H1 (cell line): Measurements from ENCODE around the gene MEF2C. TPM values are rescaled to one million over a fixed set of nuclear protein-coding genes. Genes with fewer than 3 reads are reported as not detected.
A peak's percentile ranks its signal among the peaks of the same experiment; 100 is the strongest.

ENCODE experiments used
- CTCF ChIA-PET: fragments of 300-600 bp; sonication (Branson Sonifier 250); formaldehyde crosslinking; loops from one replicate; lab custom pipeline; 2021; ENCODE audit not compliant: partially characterized antibody; lab: Charles Lee
- POLR2A ChIA-PET: fragments of 300-600 bp; sonication (Branson Sonifier 250); formaldehyde crosslinking; loops from one replicate; lab custom pipeline; 2021; ENCODE audit warnings: inconsistent platforms; ENCODE audit not compliant: partially characterized antibody; lab: Charles Lee
- DNase-seq, 2 experiments: peaks; one replicate each; pipeline versions ENCODE4 v3.0.0 to v3.0.0-alpha.2; 2010 to 2022; ENCODE audit warnings: low spot score in 2 of 2, low read depth in 1 of 2, mixed read lengths in 1 of 2
- FAIRE-seq: peaks from 2 replicates; lab custom pipeline; 2011; peaks lifted over from hg19 to GRCh38; lab: Jason Lieb, UNC
- H2AFZ ChIP-seq: 2 replicates; pipeline ENCODE4 v1.8.1; 2012; ENCODE audit warnings: low read length, inconsistent platforms
- H2AK5ac ChIP-seq: 2 replicates; pipeline ENCODE4 v1.6.1; 2013; ENCODE audit warnings: low read depth, low read length
- H2BK120ac ChIP-seq: replicated peaks from 2 replicates; pipeline ENCODE3; 2013; ENCODE audit warnings: low read depth, low read length, inconsistent platforms
- H2BK12ac ChIP-seq: 2 replicates; pipeline ENCODE4 v1.6.1; 2013; ENCODE audit warnings: low read depth, low read length
- H2BK15ac ChIP-seq: 2 replicates; pipeline ENCODE4 v1.6.1; 2013; ENCODE audit warnings: low read length
- H2BK20ac ChIP-seq: 2 replicates; pipeline ENCODE4 v1.6.1; 2013; ENCODE audit warnings: low read length
- H2BK5ac ChIP-seq: 2 replicates; pipeline ENCODE4 v1.6.1; 2013; ENCODE audit warnings: low read depth, low read length
- H3K14ac ChIP-seq: 2 replicates; pipeline ENCODE4 v1.6.1; 2013; ENCODE audit warnings: inconsistent platforms; ENCODE audit not compliant: insufficient read length
- H3K18ac ChIP-seq: 2 replicates; pipeline ENCODE4 v1.6.1; 2013; ENCODE audit warnings: low read length; ENCODE audit errors: extremely low read depth
- H3K23ac ChIP-seq: 2 replicates; pipeline ENCODE4 v1.6.1; 2013; ENCODE audit warnings: inconsistent platforms; ENCODE audit not compliant: insufficient read length
- H3K23me2 ChIP-seq: 2 replicates; pipeline ENCODE4 v1.6.1; 2013; ENCODE audit warnings: low read depth, low read length
- H3K27ac ChIP-seq: 2 replicates; pipeline ENCODE4 v1.6.1; 2011; ENCODE audit warnings: low read depth, low read length, inconsistent platforms
- H3K27me3 ChIP-seq, 4 experiments: replicated peaks in 1 of 4; 1 replicate in 1 of 4; 2 replicates in 3 of 4; pipeline versions ENCODE4 v1.6.1 to v1.8.1; 2011 to 2013; ENCODE audit warnings: low read length in 3 of 4, mild to moderate bottlenecking in 3 of 4, inconsistent platforms in 2 of 4, mixed read lengths in 2 of 4, moderate library complexity in 1 of 4; ENCODE audit not compliant: control insufficient read depth in 3 of 4, insufficient read depth in 3 of 4; ENCODE audit errors: extremely low read depth in 1 of 4
- H3K36me3 ChIP-seq, 4 experiments: 2 replicates each; pipeline versions ENCODE4 v1.6.1 to v1.8.1; 2011 to 2013; ENCODE audit warnings: mild to moderate bottlenecking in 4 of 4, low read length in 3 of 4, moderate library complexity in 2 of 4, control low read depth in 1 of 4, inconsistent platforms in 1 of 4; ENCODE audit not compliant: insufficient read depth in 4 of 4, control insufficient read depth in 2 of 4
- H3K4ac ChIP-seq: replicated peaks from 2 replicates; pipeline ENCODE3; 2013; ENCODE audit warnings: low read length, low read depth, mixed read lengths, inconsistent platforms; ENCODE audit not compliant: insufficient read length
- H3K4me1 ChIP-seq, 4 experiments: replicated peaks in 1 of 4; 1 replicate in 1 of 4; 2 replicates in 3 of 4; pipeline versions ENCODE4 v1.6.1 to v1.8.1; 2011 to 2013; ENCODE audit warnings: low read length in 3 of 4, inconsistent platforms in 2 of 4, mixed read lengths in 1 of 4; ENCODE audit not compliant: insufficient read depth in 4 of 4, control insufficient read depth in 3 of 4
- H3K4me2 ChIP-seq, 2 experiments: 2 replicates each; pipeline versions ENCODE4 v1.6.1 to v1.8.1; 2011 to 2013; ENCODE audit warnings: low read depth in 2 of 2, low read length in 2 of 2, control low read depth in 1 of 2, inconsistent platforms in 1 of 2, mild to moderate bottlenecking in 1 of 2; ENCODE audit not compliant: insufficient read depth in 1 of 2
- H3K4me3 ChIP-seq, 4 experiments: fragments of 200-600, 300-600 bp in 1 of 4; sonication (generic), shearing (Covaris generic), sonication (Bioruptor Twin) in 1 of 4; 2 replicates each; pipeline versions ENCODE4 v1.5.1 to v1.8.1; 2011 to 2016; ENCODE audit warnings: low read length in 4 of 4, low read depth in 3 of 4, control low read depth in 2 of 4, inconsistent platforms in 2 of 4, mild to moderate bottlenecking in 2 of 4, mixed read lengths in 1 of 4, moderate library complexity in 1 of 4; ENCODE audit not compliant: insufficient read depth in 2 of 4; ENCODE audit errors: extremely low read depth in 1 of 4
- H3K56ac ChIP-seq: replicated peaks from 2 replicates; pipeline ENCODE3; 2013; ENCODE audit warnings: low read depth, mild to moderate bottlenecking, mixed read lengths, low read length, inconsistent platforms; ENCODE audit not compliant: insufficient read length
- H3K79me1 ChIP-seq: 2 replicates; pipeline ENCODE4 v1.6.1; 2013; ENCODE audit warnings: low read depth, low read length, control low read depth
- H3K79me2 ChIP-seq, 2 experiments: 2 replicates each; pipeline versions ENCODE4 v1.6.1 to v1.8.1; 2012 to 2013; ENCODE audit warnings: low read length in 2 of 2, mild to moderate bottlenecking in 2 of 2, inconsistent platforms in 1 of 2; ENCODE audit not compliant: insufficient read depth in 2 of 2, control insufficient read depth in 1 of 2
- H3K9ac ChIP-seq, 4 experiments: replicated peaks in 1 of 4; 1 replicate in 1 of 4; 2 replicates in 3 of 4; pipeline versions ENCODE4 v1.6.1 to v1.8.1; 2011 to 2013; ENCODE audit warnings: low read depth in 3 of 4, low read length in 3 of 4, control low read depth in 2 of 4, mild to moderate bottlenecking in 2 of 4, moderate library complexity in 2 of 4, inconsistent platforms in 1 of 4; ENCODE audit errors: extremely low read depth in 1 of 4
- H3K9me3 ChIP-seq, 2 experiments: 2 replicates each; pipeline versions ENCODE4 v1.6.1 to v1.8.1; 2012 to 2013; ENCODE audit warnings: mild to moderate bottlenecking in 2 of 2, moderate library complexity in 2 of 2, control low read depth in 1 of 2, inconsistent platforms in 1 of 2, low read depth in 1 of 2, low read length in 1 of 2, mixed read lengths in 1 of 2; ENCODE audit not compliant: insufficient read depth in 2 of 2
- H4K20me1 ChIP-seq, 2 experiments: replicated peaks in 1 of 2; 2 replicates each; pipeline versions ENCODE3 to v1.8.1; 2011 to 2013; ENCODE audit warnings: inconsistent platforms in 2 of 2, low read length in 2 of 2, mild to moderate bottlenecking in 1 of 2; ENCODE audit not compliant: insufficient read depth in 2 of 2, control insufficient read depth in 1 of 2
- H4K5ac ChIP-seq: 2 replicates; pipeline ENCODE4 v1.6.1; 2013; ENCODE audit warnings: low read length, low read depth, mixed read lengths, inconsistent platforms; ENCODE audit not compliant: insufficient read length
- H4K8ac ChIP-seq: 2 replicates; pipeline ENCODE4 v1.8.0; 2013; ENCODE audit warnings: mild to moderate bottlenecking, moderate library complexity, low read length, inconsistent platforms; ENCODE audit not compliant: insufficient read depth; ENCODE audit errors: extremely low read depth
- H4K91ac ChIP-seq: replicated peaks from 2 replicates; pipeline ENCODE3; 2013; ENCODE audit warnings: low read length, mixed read lengths, inconsistent platforms; ENCODE audit not compliant: insufficient read length
- BACH1 ChIP-seq: IDR thresholded peaks from 2 replicates; pipeline ENCODE4 v1.6.1; 2012; ENCODE audit warnings: low read length, improper control_type of control experiment
- CHD1 ChIP-seq: IDR thresholded peaks from 2 replicates; pipeline ENCODE4 v1.6.1; 2012; ENCODE audit warnings: low read depth, low read length, improper control_type of control experiment
- CHD2 ChIP-seq: IDR thresholded peaks from 2 replicates; pipeline ENCODE4 v1.6.1; 2012; ENCODE audit warnings: low read length, improper control_type of control experiment
- GTF2F1 ChIP-seq: IDR thresholded peaks from 2 replicates; pipeline ENCODE4 v1.6.1; 2012; ENCODE audit warnings: low read depth, low read length, improper control_type of control experiment, borderline replicate concordance
- HDAC2 ChIP-seq, 2 experiments: fragments of 300-600 bp in 1 of 2; sonication (generic) in 1 of 2; IDR thresholded peaks; 2 replicates each; pipeline ENCODE4 v1.6.1; 2011 to 2012; ENCODE audit warnings: low read depth in 2 of 2, low read length in 2 of 2, mild to moderate bottlenecking in 2 of 2, moderate library complexity in 2 of 2, borderline replicate concordance in 1 of 2, inconsistent platforms in 1 of 2
- NANOG ChIP-seq: IDR thresholded peaks from 2 replicates; pipeline ENCODE4 v1.6.1; 2011; ENCODE audit warnings: low read length, low read depth, mild to moderate bottlenecking, inconsistent platforms; ENCODE audit not compliant: insufficient read depth, poor library complexity, severe bottlenecking
- NRF1 ChIP-seq: IDR thresholded peaks from 2 replicates; pipeline ENCODE4 v1.6.1; 2011; ENCODE audit warnings: mild to moderate bottlenecking, low read depth, low read length, improper control_type of control experiment
- POLR2AphosphoS5 ChIP-seq: IDR thresholded peaks from 2 replicates; pipeline ENCODE4 v1.6.1; 2011; ENCODE audit warnings: low read depth, low read length
- SIN3A ChIP-seq, 2 experiments: IDR thresholded peaks in 1 of 2; conservative IDR thresholded peaks in 1 of 2; 2 replicates each; pipeline ENCODE4 v1.6.1; 2011 to 2012; ENCODE audit warnings: low read length in 2 of 2, improper control_type of control experiment in 1 of 2, low read depth in 1 of 2, mild to moderate bottlenecking in 1 of 2
- SP2 ChIP-seq: IDR thresholded peaks from 2 replicates; pipeline ENCODE4 v1.6.1; 2012; ENCODE audit warnings: mild to moderate bottlenecking, low read length, inconsistent platforms
- YY1 ChIP-seq: IDR thresholded peaks from 2 replicates; pipeline ENCODE4 v1.6.1; 2011; ENCODE audit warnings: low read depth, mild to moderate bottlenecking, low read length
- WGBS, 2 experiments: shearing (Covaris generic) in 1 of 2; methylation state at CpG; one replicate each; pipeline versions ENCODE4 v1.1.6 to v1.1.7; 2013 to 2015; ENCODE audit warnings: low lambda C conversion rate in 2 of 2, mixed read lengths in 2 of 2, inconsistent platforms in 1 of 2, low coverage in 1 of 2, missing lambda C conversion rate in 1 of 2; ENCODE audit not compliant: insufficient replicate concordance in 2 of 2, insufficient coverage in 1 of 2, insufficient read length in 1 of 2; ENCODE audit errors: extremely low coverage in 1 of 2, missing lambda C conversion rate in 1 of 2; 5-methylcytosine and 5-hydroxymethylcytosine counted together
- polyA plus RNA-seq, 7 experiments: library from polyadenylated mRNA; depleted of rRNA in 3 of 7; stranded (reverse) in 5 of 7; unstranded in 2 of 7; fragments of >200 nt in 5 of 7; fragments of 200-250 nt in 2 of 7; gene quantifications; 1 replicate in 5 of 7; 2 replicates in 1 of 7; 4 replicates in 1 of 7; pipeline versions ENCODE4 v1.2.1 to v1.2.3, GENCODE V29; 2011 to 2013; ENCODE audit warnings: missing spikeins in 2 of 7, mixed read lengths in 2 of 7
- total RNA-seq: library from RNA; stranded (reverse); fragmentation: NEBNext Ultra II Directional; extraction: Animal tissue kit (Norgen Biotek cat#: 25700); gene quantifications from 2 replicates; pipeline ENCODE4 v1.2.1, GENCODE V29; 2021
- TF ChIP-seq, protein P1 (sequence below), 3 experiments: IDR thresholded peaks; 1 replicate in 2 of 3; 2 replicates in 1 of 3; pipeline versions ENCODE4 v1.5.1 to v1.6.1; 2011; ENCODE audit warnings: low read length in 3 of 3, mild to moderate bottlenecking in 3 of 3, inconsistent platforms in 2 of 3, low read depth in 1 of 3, moderate library complexity in 1 of 3; ENCODE audit not compliant: insufficient read depth in 1 of 3; ENCODE audit errors: control extremely low read depth in 1 of 3

MEF2C gene
- total and polyA plus RNA-seq, 2 of the 8 experiments (the other 6 are each of a cell fraction or from before 2014, with no cell fraction given): 0.59 to 0.99 TPM

DNA sequence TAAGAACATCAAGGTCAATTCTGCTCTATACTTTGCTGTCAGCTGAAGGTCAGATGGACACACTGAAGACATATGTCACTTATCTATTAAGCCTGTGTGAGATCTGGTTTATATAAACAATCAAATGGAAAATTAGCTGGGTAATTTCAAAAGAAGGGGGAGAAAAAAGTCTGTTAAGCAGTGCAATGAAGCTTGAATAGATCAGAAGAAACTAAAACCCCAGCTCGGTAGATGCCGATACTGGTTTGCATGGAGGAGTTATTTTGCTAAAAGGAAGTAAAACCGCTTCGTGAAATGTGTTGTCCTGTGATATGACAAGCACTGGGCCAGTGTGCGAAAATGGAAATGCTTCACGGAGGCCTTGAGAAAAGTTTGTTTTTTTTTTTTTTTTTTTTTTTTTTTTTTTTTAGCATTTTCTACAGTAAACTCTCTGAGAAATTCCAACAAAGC, 148.8 kb downstream of the MEF2C start:
- ChIA-PET CTCF (interaction anchor here (0.6 kb wide), 1 partner anchor 1488 kb away, joined by 5 read pairs; no protein-coding TSS in a partner anchor), POLR2A (no interaction called here)
- Histone ChIP-seq H4K8ac (no peak overlapping the region), H3K14ac (no peak overlapping the region), H4K5ac (no peak overlapping the region), H4K20me1 (no peaks in the 10 kb centered on the region), H3K9me3 (no peaks in the 10 kb centered on the region), H3K27me3 (peaks cover 0 to 1% (median 0%) of the 10 kb centered on the region in 4 experiments; a peak in 1 of 7 replicates), H2BK120ac (no peak overlapping the region), H3K27ac (no peak overlapping the region), H3K36me3 (no peaks in the 10 kb centered on the region), H2BK15ac (no peak overlapping the region), H3K79me2 (no peaks in the 10 kb centered on the region), H2BK5ac (no peak overlapping the region), H3K56ac (no peak overlapping the region), H2AFZ (no peak overlapping the region), H3K4me3 (no peak overlapping the region), H2AK5ac (no peak overlapping the region), H2BK20ac (no peak overlapping the region), H3K79me1 (no peaks in the 10 kb centered on the region), H3K23me2 (no peaks in the 10 kb centered on the region), H3K4me1 (peaks cover 0 to 4% (median 0%) of the 10 kb centered on the region in 4 experiments; a peak in 1 of 7 replicates), H3K4ac (no peak overlapping the region), H3K23ac (no peak overlapping the region), H4K91ac (no peak overlapping the region), H2BK12ac (no peak overlapping the region), H3K18ac (no peak overlapping the region), H3K9ac (no peak overlapping the region), H3K4me2 (no peak overlapping the region)
- TF ChIP-seq BACH1: no peak
- TF ChIP-seq SIN3A (conservative IDR thresholded peaks at IDR 0.05 in 1 of 2, IDR thresholded peaks at IDR 0.05 in 1 of 2; ENCODE audit: low read depth in 1 of 2, low read length in 2 of 2): no peak
- TF ChIP-seq POLR2AphosphoS5: no peak
- no peak for TF ChIP-seq NANOG
- no peak for TF ChIP-seq GTF2F1
- no peak for TF ChIP-seq NRF1
- no peak for TF ChIP-seq CHD1
- no peak for TF ChIP-seq YY1
- TF ChIP-seq, protein P1, sequence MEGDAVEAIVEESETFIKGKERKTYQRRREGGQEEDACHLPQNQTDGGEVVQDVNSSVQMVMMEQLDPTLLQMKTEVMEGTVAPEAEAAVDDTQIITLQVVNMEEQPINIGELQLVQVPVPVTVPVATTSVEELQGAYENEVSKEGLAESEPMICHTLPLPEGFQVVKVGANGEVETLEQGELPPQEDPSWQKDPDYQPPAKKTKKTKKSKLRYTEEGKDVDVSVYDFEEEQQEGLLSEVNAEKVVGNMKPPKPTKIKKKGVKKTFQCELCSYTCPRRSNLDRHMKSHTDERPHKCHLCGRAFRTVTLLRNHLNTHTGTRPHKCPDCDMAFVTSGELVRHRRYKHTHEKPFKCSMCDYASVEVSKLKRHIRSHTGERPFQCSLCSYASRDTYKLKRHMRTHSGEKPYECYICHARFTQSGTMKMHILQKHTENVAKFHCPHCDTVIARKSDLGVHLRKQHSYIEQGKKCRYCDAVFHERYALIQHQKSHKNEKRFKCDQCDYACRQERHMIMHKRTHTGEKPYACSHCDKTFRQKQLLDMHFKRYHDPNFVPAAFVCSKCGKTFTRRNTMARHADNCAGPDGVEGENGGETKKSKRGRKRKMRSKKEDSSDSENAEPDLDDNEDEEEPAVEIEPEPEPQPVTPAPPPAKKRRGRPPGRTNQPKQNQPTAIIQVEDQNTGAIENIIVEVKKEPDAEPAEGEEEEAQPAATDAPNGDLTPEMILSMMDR (IDR thresholded peaks at IDR 0.05; ENCODE audit: control extremely low read depth in 1 of 3, insufficient read depth in 1 of 3, low read depth in 1 of 3, low read length in 3 of 3): no peak
- no peak for TF ChIP-seq SP2
- TF ChIP-seq CHD2: no peak
- TF ChIP-seq HDAC2 (IDR thresholded peaks at IDR 0.05; ENCODE audit: borderline replicate concordance in 1 of 2, low read depth in 2 of 2, low read length in 2 of 2): no peak
- FAIRE-seq (peak; percentile 19), DNase-seq (no peak)
- 96% methylated on average over 6 of the region's 6 CpGs; no CpG with 5 or more reads in 1 of the 2 experiments for WGBS, 2 experiments
